ENCODE results near the gene CWC22.
"Not testable (repeated sequence)": the region's sequence is repeated elsewhere in the genome, so short reads cannot be mapped to it uniquely, and the experiment has no call there.

The CWC22 gene

DNA sequence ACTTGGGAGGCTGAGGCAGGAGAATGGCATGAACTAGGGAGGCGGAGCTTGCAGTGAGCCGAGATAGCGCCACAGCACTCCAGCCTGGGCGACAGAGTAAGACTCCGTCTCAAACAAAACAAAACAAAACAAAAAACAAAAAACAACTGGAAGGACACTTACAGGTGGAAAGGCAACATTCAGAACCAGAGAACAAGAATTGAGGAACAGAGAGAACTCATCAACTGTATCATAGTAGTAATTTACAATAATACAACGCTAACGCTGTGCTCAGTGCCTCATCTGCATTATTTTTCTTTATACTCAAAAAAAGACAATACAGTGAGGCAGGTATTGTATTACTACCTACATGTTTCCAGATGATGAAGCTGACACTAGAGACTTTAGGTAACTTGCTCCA, 1.6 kb downstream of the CWC22 start:
- H3K27ac ChIP-seq, H3K4me3 ChIP-seq: not testable (repeated sequence)

DNA sequence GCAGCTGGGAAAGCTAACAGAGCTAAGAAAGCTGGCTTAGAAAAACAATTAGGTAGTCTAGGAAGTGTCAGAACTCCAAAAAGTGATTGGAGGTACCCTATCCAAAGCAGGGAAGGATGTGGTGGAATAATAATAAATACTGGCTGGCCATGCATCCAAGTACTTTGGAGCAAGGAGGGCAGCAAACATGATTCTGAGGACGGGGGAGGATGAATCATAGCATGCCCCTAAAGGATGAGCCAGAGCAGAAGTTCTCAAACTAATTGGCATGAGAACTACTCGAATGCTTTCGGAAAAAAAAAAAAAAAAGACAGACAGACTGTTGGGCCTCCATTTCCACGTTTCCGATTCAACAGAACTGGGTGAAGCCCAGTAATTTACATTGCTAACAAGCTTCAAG, 2.4 kb downstream of the CWC22 start:
- Histone ChIP-seq H3K27ac (no peak overlapping the region), H3K4me3 (no peak overlapping the region)

DNA sequence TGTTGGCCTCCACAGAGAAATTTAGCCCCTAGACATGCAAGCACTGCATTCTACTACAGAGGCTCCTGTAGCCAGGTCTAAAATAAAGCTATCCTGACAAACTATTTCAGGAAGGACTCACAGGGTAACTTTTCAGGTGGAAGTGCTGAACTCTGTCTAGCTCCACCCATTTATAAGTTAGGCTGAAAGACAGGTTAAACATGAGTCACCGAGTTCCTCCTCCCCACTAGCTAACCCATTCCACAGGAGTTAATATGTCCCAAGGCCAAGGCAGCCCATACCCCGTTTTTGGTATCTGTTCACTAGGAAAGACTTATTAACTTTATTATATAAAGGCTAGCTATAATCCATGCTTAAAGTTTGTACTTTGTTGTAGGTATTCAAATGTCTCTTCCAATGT, 3.5 kb downstream of the CWC22 start:
- H3K4me3 ChIP-seq = no peak overlapping the region
- H3K27ac ChIP-seq = no peak overlapping the region

DNA sequence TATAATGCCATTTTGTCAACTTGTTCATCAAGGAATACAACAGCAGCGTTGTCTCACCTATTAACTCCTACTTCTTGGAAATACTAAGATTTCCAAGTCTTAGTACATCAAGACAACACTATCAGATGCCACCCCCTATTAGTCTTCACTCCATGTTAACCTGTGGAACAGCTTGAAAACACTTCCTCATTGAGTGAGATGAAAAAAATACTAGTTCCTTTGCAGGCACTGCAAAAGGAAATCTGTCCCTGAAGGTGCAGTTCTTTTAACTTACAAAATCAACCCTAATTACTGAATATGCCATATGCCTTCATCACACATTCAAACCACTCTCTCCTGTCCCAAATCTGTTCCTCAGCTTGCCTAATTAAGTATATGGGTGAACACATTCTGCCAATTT, 4.0 kb downstream of the CWC22 start:
- no peak overlapping the region for H3K4me3 ChIP-seq
- no peak overlapping the region for H3K27ac ChIP-seq

DNA sequence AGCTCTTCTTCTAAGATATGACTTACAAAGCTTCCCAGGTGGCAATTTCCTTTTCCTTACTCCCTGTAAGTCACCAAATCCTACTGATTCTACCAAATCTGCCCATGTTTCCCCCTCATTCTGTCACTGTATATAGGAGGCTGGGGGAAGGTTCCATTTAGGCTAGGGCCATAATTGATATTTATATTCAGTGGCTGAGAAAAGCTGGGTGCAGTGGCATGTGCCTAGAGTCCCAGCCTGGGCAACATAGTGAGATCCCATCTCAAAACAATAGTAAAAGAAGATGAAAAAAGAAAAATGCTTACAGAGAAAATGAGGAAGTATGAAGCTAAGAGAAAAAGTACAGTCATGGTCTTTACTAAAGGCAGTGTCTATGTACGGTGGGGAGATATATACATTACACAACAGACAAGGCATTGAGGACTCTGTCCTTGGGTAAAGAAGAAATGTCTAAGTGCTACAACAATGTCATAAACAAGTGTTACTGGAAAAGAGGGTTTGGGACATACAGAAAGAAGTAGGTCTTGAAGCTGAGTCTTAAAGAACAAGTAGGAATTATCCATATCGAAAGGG, 4.8 kb downstream of the CWC22 start:
- H3K27ac ChIP-seq = no peak overlapping the region
- H3K4me3 ChIP-seq = no peak overlapping the region

DNA sequence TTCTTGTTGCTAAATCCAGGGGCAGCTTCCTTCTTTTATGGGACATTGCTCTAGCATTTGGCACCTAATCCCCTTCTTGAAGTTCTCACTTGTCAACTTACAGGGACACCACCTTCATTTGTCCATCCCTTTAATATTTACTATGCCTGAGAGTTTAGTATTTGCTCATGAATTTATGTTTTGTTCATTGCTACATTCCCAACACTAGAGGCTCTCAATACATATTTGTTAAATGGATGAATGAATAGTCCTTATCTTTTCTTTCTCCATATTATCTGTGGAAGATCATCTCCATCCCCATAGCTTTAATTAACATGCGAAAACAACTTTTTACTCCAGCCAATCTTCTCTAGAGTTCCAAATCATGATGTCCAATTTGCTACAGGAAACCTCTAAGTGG, 5.4 kb downstream of the CWC22 start:
- H3K27ac ChIP-seq = no peak overlapping the region
- no peak overlapping the region for H3K4me3 ChIP-seq

DNA sequence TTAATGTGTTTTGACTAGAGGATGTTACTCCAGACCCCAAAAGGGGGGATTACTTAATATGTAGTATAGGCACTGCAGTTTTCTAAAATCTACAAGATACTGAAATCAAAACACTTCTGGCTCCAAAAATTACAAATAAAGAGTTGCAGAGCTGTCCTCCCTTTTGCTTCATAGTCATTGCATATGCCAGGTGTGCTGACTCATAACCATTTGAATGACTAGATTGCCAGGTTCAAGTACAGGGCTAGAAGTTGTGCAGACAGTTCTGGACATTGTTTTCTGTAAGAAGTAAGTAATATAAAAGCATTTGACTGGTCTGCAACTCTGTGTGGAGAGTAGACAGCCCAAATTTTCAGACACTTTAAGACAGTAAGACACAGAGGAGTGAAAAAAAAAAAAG, 6.7 kb downstream of the CWC22 start:
- Histone ChIP-seq H3K27ac (no peak overlapping the region), H3K4me3 (no peak overlapping the region)

DNA sequence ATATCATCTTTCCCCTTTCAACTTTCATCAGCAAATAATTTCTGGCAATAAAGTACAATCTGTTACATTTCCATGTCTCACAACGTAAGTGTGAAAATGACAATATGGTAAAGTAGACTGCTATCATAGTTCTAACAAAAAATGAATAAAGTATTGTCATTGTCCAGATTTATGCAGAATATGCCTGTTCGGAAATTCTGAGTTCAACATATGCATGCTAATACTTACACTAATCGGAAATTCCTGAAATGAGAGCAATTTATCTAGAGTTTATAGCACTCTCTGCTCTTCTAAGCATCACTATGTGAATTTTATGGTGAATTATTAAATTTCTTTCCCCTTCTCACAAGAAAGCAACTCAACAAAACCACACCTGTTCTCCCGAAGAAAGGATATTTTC, 8.1 kb downstream of the CWC22 start:
- Histone ChIP-seq H3K4me3 (no peak overlapping the region), H3K27ac (no peak overlapping the region)

DNA sequence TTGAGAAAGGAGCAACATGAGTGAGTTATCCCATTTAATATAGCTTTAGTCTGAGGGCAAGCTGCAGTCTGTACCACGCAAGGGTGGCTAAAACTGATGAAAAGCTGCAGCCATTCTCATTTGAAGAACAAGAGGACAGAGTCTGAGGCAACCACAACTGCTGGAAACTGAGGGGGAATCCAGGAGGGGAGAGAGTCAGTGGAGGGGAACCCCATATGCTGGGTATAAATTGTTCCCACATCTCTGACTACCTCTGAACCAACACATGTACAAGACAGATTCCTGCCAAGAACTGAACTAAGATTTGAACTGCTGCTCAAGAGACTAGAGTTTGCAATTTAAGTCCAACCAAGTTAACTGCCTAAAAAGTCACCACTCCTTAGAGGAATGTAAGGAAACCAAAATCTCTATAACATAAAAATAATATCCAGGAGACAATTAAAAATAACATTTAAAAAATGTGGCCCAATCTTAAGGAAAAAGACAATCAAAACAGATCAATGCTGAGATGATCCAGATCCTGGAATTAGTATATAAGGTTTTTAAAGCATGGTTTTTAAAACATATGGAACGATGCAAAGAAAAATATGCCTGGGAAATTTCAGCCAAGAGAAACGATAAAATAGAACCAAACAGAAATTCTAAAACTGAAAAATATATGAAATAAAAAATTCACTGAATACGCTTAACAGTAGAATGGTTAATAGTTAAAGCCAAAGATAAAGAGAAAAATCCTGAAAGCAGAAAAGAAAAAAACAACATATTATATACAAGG, 11.2 kb downstream of the CWC22 start:
- Histone ChIP-seq H3K4me3 (no peak overlapping the region), H3K27ac (no peak overlapping the region)

DNA sequence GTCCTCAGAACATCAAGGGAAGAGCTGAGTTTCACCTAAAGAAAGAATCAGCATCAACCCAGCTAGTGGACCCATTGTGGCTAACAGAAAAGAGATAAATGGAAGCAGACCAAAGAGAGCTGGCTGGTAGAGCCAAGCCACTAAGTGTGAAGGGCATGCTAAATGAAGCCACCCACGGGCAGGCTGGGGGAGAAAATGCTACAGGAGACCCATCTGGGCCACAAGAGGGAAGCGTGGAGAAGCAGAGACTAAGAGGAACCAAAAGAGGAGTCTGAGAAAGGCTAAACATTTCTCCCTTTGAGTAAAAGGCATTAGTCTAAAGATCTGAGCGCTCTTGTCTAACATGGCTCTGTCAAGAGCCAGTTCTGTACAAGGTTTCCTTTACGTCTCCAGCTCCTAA, 15.8 kb downstream of the CWC22 start:
- H3K27ac ChIP-seq = no peak overlapping the region
- no peak overlapping the region for H3K4me3 ChIP-seq

DNA sequence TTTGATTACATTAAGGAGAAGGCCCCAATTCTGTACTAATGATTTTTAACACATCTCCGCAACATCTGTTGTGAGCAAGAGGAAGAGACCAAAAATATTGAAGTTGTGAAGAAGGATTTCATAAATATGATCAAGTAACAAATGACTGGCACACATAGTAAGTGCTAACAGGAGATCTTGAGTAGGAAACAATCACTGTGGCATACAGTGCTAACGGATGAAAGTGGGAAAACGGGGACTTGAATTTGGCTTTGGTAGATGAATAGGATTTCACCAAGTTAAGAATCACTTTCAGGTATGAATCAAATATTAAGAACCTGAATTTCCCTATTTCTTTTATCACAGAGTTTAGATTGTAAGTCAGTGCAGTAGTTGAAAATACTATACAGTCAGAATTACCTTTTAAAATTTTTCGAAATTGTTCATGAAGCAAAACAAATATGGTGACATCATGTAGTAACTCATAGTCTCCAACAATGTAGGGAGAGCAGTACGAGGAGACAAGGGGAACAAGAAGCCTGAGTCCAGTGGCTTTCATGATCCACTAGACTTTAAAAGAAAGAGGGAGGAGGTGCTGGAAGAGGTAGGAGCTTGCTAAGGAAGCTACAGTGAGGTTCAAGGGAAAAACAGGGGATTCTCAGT, 16.3 kb downstream of the CWC22 start:
- Histone ChIP-seq H3K4me3 (no peak overlapping the region), H3K27ac (no peak overlapping the region)

DNA sequence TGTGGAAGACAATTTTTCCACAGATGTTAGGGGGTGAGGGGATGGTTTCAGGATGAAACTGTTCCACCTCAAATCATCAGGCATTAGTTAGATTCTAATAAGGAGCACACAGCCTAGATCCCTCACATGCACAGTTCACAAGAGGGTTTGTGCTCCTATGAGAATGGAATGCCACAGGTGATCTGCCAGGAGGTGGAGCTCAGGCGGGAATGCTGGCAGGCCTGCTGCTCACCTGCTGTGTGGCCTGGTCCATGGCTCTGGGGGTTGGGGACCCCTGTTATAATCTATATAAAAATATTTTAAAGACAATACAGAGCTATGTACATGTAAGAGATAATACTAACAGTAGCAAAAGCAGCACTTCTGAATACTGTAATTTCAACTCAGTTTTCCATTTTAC, 19.2 kb downstream of the CWC22 start:
- H3K4me3 ChIP-seq = no peak overlapping the region
- no peak overlapping the region for H3K27ac ChIP-seq

DNA sequence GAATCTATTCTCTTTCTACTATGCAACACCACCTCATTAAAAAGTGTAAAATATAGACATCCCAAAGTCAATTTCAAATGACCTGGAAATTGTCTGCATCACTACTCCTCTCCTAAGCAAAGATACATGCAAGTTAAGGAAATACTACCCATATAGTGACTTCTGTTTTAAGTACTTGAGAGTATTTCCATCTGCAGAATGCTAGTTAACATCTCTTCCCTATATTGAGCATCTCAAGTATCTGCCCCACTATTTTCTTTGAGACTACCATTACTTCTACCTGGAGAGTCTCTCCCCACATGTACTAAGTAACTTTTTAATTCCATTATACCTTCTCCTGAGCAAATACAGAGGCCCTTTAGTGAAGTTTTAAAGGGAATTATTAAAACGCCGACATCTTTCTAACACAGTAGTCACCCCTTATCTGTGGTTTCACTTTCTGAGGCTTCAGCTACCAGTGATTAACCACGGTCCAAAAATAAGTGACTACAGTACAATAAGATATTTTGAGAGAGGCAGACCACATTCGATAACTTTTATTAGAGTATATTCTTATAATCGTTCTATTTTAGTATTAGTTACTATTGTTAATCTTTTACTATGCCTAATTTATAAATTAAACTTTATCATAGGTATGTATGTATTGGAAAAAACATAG, 21.8 kb downstream of the CWC22 start:
- H3K27ac ChIP-seq = no peak overlapping the region
- H3K4me3 ChIP-seq = no peak overlapping the region

DNA sequence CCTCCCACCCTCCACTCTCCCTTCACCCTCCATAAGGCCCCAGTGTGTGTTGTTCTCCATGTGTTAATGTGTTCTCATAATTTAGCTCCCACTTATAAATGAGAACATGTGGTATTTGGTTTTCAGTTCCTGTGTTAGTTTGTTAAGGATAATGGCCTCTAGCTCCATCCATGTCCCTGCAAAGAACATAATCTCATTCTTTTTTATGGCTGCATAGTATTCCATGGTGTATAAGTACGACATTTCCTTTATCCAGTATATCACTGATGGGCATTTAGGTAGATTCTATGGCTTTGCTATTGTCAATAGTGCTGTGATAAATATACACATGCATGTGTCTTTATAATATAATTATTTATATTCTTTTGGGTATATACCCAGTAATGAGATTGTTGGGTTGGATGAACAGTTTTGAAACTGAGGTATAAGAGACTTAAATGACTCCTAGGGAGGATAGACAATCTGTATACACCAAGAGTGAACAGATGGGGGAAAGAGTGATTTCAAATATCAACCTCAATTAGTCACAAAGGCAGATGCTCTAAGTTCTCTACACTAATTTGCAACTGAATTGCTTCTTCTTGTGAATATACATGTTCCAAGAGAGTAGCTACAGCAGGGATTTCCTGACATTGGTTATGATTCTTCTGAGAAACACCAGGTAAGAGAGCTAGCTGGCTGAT, 23.7 kb downstream of the CWC22 start:
- H3K4me3 ChIP-seq = no peak overlapping the region
- no peak overlapping the region for H3K27ac ChIP-seq

DNA sequence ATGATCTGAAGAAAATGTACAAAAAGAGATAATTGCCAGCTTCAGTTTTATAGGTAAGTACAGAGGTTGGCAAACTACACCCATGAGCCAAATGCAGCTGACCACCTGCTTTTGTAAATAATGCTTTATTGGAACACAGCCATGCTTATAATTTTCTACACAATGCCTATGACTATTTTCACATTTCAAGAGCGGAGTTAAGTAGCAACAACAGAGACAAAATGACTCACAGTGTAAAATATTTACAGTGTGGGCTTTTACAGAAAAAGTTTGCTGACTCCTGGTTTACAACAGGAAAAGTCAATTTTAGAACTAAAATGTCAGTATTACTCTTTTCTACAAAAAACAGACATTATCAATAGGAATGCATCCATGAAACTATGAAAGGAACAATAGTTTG, 26.0 kb downstream of the CWC22 start:
- H3K4me3 ChIP-seq = no peak overlapping the region
- no peak overlapping the region for H3K27ac ChIP-seq

DNA sequence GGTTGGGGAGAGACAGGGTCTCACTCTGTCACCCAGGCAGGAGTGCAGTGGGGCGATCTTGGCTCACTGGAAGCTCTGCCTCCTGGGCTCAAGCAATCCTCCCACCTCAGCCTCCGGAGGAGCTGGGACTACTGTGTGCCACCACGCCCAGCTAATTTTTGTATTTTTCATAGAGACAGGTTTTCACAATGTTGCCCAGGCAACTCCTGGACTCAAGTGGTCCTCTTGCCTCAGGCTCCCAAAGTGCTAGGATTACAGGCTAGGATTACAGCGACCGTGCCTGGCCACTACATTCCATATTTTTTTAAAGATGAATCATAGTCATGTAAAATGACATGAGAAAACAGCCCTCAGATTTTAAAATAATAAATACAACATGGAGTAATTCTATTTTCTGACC, 32.3 kb downstream of the CWC22 start:
- no peak overlapping the region for H3K27ac ChIP-seq
- no peak overlapping the region for H3K4me3 ChIP-seq

DNA sequence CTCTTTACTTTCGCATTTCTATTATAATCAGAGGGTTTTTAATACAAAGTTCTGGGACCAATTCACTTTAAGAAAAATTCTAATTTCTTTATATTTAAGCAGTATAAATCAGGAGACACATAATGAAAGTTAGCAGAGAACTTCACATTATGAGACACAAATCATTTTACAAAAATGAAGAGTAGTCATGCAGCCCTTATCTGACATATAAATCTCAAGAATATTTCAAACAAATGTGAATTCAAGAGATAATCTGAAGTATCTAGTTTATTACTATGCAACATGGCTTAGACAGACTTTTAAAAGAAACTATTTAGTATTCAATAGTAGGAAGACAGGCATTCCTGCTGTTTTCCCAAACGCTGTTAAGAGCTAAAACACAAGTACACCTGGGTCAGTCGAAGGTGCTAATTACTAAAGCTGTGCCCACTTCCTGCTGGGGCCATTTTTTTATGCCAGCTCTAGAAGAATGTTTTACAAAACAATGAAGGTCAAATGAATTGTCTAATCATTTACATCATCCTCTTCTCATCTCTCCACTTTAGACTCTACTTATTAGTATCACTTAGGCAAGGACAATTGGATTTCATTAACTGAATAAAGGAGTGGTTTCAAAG, 40.2 kb downstream of the CWC22 start:
- H3K4me3 ChIP-seq = no peak overlapping the region
- H3K27ac ChIP-seq = no peak overlapping the region

DNA sequence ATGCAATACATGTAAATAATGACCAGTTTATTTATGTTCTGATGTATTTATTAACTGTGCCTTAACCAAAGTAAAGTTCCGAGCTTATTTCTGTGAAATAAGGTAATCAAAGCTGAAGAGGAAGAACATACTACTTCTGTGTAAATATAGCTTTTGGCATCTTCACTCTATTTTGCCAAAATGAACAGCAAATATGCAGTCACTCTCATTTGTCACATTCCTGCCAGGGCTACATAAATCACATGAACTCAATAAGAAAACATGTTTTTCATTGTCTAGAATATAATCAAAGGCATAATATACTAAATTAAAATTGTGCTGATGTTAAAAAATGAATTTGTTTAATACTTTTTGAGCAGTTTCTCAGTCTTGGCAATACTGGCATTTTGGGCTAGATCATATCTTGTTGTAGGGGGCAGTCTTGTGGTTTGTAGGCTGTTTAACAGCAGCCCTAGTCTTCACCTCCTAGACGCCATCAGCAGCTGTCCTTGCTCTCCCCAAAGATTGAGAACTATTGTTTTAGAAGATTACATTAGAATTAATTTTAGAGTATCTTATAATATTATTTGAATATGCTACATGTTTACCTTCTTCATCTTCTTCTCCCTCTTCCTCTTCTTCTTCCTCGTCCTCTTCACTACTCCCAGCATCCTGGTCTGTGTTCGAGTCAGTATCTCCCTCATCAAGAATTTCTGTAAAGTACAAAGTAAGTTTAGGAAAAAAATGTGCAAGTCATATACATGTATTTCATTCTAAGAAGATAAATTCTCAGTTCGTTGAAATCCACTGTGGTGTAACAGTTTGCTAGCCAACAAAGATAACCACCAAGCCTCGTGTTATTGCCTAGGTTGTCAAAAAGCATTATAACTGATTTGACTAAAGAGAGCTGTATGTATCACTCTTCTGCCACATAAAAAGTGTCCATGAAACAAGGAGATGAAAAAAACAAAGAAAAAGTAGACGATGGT, 41.5 kb downstream of the CWC22 start:
- H3K27ac ChIP-seq = no peak overlapping the region
- no peak overlapping the region for H3K4me3 ChIP-seq

DNA sequence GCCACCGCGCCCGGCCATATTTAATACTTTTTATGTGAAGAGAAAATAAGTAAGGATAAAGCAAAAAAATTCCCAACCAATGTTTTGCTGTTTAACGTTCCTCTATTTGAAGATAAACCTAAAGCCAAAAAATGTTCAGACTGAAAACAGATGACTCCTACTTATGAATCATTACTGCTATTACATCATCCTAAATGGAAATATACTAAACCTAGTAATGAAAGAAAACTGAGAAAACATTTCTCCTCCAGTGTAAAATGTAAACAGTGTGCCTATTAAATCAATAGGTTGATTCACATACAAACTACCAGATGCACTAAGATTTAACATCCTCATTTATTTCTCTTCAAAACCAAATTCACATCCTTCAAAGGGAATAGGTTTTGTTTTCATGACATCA, 43.5 kb downstream of the CWC22 start:
- H3K4me3 ChIP-seq = no peak overlapping the region
- no peak overlapping the region for H3K27ac ChIP-seq
